ENCODE data around the gene ANKRD13A. TPM values are rescaled to one million over a fixed set of nuclear protein-coding genes. Genes with fewer than 3 reads are reported as not detected.
A peak's percentile ranks its signal among the peaks of the same experiment; 100 is the strongest.

The ANKRD13A gene
- total and polyA plus RNA-seq, 2 of the 13 experiments (the other 11 are each of a cell fraction or from before 2014, with no cell fraction given): 34.1 to 41.6 TPM

- TF ChIP-seq MED1 (CRISPR knock-in tag; IDR thresholded peaks at IDR 0.05): peak; percentile 78
- peak; percentile 55; the same call in 1 of the 2 replicates for TF ChIP-seq ZNF614 (CRISPR knock-in tag; IDR thresholded peaks at IDR 0.05; ENCODE audit: borderline replicate concordance)
- no peak for TF ChIP-seq HMGXB4 (CRISPR knock-in tag; IDR thresholded peaks at IDR 0.05; ENCODE audit: borderline replicate concordance in 1 of 2, low read depth in 1 of 2)
- TF ChIP-seq SNAI1 (CRISPR knock-in tag; IDR thresholded peaks at IDR 0.05; ENCODE audit: borderline replicate concordance): peak; percentile 43; the same call in 1 of the 2 replicates
- TF ChIP-seq MEF2D (CRISPR knock-in tag; IDR thresholded peaks at IDR 0.05): no peak; the same call in 1 of the 2 replicates
- TF ChIP-seq ZNF274 (CRISPR knock-in tag; IDR thresholded peaks at IDR 0.05): no peak
- peak; percentile 56 for TF ChIP-seq HNF4A (CRISPR knock-in tag; IDR thresholded peaks at IDR 0.05)
- TF ChIP-seq ZNF101 (CRISPR knock-in tag; IDR thresholded peaks at IDR 0.05; ENCODE audit: borderline replicate concordance, low read depth): peak; percentile 79; the same call in 1 of the 2 replicates
- TF ChIP-seq CEBPG (CRISPR knock-in tag; IDR thresholded peaks at IDR 0.05): no peak
- TF ChIP-seq IRX3 (CRISPR knock-in tag; IDR thresholded peaks at IDR 0.05; ENCODE audit: borderline replicate concordance, low read depth): no peak
- no peak; the same call in 1 of the 2 replicates for TF ChIP-seq ZNF317 (CRISPR knock-in tag; IDR thresholded peaks at IDR 0.05)
- TF ChIP-seq SOX6 (IDR thresholded peaks at IDR 0.05): no peak
- peak; percentile 98 for TF ChIP-seq SOX6 (CRISPR knock-in tag; IDR thresholded peaks at IDR 0.05)
- TF ChIP-seq ZKSCAN1 (IDR thresholded peaks at IDR 0.05; ENCODE audit: low read length): no peak
- TF ChIP-seq HMGXB3 (CRISPR knock-in tag; IDR thresholded peaks at IDR 0.05; ENCODE audit: borderline replicate concordance): 0 out of 2 replicates have a peak, but pooled peaks have one; percentile 32
- TF ChIP-seq ZMYM2 (CRISPR knock-in tag; IDR thresholded peaks at IDR 0.05): peak; percentile 34; the same call in 1 of the 2 replicates
- TF ChIP-seq TFDP1 (CRISPR knock-in tag; IDR thresholded peaks at IDR 0.05; ENCODE audit: borderline replicate concordance): peak; percentile 90; the same call in 1 of the 2 replicates
- no peak for TF ChIP-seq TBL1XR1 (IDR thresholded peaks at IDR 0.05; ENCODE audit: borderline replicate concordance, low read length, partially characterized antibody)
- peak; percentile 88; the same call in 1 of the 2 replicates for TF ChIP-seq FOXK1 (CRISPR knock-in tag; IDR thresholded peaks at IDR 0.05; ENCODE audit: borderline replicate concordance, low read depth)
- TF ChIP-seq FOXO1 (CRISPR knock-in tag; IDR thresholded peaks at IDR 0.05): peak; percentile 54
- TF ChIP-seq ZNF713 (CRISPR knock-in tag; IDR thresholded peaks at IDR 0.05): no peak
- no peak for TF ChIP-seq ZNF468 (CRISPR knock-in tag; IDR thresholded peaks at IDR 0.05)
- no peak for TF ChIP-seq REL (CRISPR knock-in tag; conservative IDR thresholded peaks at IDR 0.05)
Measured at GRCh38 chr12:110079477-110080400, 80.5 kb downstream of the ANKRD13A start (continued).

Data from HepG2 (cell line).